ENCODE measurements around the gene PDCD11.

DNA sequence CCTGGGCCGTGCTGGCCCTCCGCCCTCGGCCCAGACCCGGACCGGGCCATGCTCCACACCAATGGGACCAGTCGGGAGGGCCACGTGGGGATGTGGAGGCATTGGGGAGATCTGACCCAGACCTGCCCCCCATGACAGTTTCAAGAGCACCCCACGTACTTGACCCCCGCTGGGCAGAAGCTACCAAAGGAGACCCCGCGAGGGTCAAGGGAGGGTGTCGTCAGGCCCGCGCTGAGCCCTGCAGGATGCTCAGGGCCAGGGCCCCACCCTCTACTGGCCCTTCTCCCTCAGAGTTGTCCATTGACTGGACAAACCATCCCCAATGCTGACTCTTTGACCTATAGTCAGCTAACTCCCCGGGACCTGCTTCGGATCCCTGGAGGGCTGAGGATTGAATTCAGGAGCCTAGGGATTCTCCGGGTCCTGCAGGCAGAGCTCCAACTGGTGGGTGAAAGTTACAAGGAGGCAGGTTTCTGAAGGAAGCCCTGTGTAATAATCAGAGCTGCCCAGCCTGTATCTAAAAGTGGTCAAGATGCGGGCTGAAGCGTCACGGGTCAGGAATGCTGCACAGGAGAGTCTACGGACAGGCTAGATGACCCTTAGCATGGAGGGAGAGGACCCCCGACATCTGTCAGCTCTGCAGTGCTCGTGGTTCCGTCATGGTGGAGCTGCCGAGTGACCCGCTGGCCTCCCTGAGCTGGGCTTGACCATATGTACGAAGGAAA, 56.2 kb downstream of the PDCD11 start:
- no peak for TF ChIP-seq CBFB (CRISPR knock-in tag; IDR thresholded peaks at IDR 0.05; ENCODE audit: low read depth)
- TF ChIP-seq, protein P1, sequence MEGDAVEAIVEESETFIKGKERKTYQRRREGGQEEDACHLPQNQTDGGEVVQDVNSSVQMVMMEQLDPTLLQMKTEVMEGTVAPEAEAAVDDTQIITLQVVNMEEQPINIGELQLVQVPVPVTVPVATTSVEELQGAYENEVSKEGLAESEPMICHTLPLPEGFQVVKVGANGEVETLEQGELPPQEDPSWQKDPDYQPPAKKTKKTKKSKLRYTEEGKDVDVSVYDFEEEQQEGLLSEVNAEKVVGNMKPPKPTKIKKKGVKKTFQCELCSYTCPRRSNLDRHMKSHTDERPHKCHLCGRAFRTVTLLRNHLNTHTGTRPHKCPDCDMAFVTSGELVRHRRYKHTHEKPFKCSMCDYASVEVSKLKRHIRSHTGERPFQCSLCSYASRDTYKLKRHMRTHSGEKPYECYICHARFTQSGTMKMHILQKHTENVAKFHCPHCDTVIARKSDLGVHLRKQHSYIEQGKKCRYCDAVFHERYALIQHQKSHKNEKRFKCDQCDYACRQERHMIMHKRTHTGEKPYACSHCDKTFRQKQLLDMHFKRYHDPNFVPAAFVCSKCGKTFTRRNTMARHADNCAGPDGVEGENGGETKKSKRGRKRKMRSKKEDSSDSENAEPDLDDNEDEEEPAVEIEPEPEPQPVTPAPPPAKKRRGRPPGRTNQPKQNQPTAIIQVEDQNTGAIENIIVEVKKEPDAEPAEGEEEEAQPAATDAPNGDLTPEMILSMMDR (IDR thresholded peaks at IDR 0.05): no peak
- TF ChIP-seq ETV6 (CRISPR knock-in tag; IDR thresholded peaks at IDR 0.05): no peak
- TF ChIP-seq, protein P2, sequence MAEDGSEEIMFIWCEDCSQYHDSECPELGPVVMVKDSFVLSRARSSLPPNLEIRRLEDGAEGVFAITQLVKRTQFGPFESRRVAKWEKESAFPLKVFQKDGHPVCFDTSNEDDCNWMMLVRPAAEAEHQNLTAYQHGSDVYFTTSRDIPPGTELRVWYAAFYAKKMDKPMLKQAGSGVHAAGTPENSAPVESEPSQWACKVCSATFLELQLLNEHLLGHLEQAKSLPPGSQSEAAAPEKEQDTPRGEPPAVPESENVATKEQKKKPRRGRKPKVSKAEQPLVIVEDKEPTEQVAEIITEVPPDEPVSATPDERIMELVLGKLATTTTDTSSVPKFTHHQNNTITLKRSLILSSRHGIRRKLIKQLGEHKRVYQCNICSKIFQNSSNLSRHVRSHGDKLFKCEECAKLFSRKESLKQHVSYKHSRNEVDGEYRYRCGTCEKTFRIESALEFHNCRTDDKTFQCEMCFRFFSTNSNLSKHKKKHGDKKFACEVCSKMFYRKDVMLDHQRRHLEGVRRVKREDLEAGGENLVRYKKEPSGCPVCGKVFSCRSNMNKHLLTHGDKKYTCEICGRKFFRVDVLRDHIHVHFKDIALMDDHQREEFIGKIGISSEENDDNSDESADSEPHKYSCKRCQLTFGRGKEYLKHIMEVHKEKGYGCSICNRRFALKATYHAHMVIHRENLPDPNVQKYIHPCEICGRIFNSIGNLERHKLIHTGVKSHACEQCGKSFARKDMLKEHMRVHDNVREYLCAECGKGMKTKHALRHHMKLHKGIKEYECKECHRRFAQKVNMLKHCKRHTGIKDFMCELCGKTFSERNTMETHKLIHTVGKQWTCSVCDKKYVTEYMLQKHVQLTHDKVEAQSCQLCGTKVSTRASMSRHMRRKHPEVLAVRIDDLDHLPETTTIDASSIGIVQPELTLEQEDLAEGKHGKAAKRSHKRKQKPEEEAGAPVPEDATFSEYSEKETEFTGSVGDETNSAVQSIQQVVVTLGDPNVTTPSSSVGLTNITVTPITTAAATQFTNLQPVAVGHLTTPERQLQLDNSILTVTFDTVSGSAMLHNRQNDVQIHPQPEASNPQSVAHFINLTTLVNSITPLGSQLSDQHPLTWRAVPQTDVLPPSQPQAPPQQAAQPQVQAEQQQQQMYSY (CRISPR knock-in tag; IDR thresholded peaks at IDR 0.05): no peak
- no peak for TF ChIP-seq SMAD3 (CRISPR knock-in tag; IDR thresholded peaks at IDR 0.05; ENCODE audit: borderline replicate concordance)
- TF ChIP-seq, protein P3, sequence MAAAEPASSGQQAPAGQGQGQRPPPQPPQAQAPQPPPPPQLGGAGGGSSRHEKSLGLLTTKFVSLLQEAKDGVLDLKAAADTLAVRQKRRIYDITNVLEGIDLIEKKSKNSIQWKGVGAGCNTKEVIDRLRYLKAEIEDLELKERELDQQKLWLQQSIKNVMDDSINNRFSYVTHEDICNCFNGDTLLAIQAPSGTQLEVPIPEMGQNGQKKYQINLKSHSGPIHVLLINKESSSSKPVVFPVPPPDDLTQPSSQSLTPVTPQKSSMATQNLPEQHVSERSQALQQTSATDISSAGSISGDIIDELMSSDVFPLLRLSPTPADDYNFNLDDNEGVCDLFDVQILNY (CRISPR knock-in tag; IDR thresholded peaks at IDR 0.05): no peak
- TF ChIP-seq NFYB (CRISPR knock-in tag; conservative IDR thresholded peaks at IDR 0.05; ENCODE audit: low read depth): no peak
- TF ChIP-seq CREM (CRISPR knock-in tag; IDR thresholded peaks at IDR 0.05): no peak
- TF ChIP-seq, protein P4, sequence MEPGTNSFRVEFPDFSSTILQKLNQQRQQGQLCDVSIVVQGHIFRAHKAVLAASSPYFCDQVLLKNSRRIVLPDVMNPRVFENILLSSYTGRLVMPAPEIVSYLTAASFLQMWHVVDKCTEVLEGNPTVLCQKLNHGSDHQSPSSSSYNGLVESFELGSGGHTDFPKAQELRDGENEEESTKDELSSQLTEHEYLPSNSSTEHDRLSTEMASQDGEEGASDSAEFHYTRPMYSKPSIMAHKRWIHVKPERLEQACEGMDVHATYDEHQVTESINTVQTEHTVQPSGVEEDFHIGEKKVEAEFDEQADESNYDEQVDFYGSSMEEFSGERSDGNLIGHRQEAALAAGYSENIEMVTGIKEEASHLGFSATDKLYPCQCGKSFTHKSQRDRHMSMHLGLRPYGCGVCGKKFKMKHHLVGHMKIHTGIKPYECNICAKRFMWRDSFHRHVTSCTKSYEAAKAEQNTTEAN (CRISPR knock-in tag; IDR thresholded peaks at IDR 0.05): no peak
- TF ChIP-seq, protein P5, sequence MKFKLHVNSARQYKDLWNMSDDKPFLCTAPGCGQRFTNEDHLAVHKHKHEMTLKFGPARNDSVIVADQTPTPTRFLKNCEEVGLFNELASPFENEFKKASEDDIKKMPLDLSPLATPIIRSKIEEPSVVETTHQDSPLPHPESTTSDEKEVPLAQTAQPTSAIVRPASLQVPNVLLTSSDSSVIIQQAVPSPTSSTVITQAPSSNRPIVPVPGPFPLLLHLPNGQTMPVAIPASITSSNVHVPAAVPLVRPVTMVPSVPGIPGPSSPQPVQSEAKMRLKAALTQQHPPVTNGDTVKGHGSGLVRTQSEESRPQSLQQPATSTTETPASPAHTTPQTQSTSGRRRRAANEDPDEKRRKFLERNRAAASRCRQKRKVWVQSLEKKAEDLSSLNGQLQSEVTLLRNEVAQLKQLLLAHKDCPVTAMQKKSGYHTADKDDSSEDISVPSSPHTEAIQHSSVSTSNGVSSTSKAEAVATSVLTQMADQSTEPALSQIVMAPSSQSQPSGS (CRISPR knock-in tag; IDR thresholded peaks at IDR 0.05; ENCODE audit: borderline replicate concordance, low read depth): no peak
- no peak for TF ChIP-seq IRF2 (CRISPR knock-in tag; IDR thresholded peaks at IDR 0.05; ENCODE audit: borderline replicate concordance, low read depth)
- TF ChIP-seq, protein P6, sequence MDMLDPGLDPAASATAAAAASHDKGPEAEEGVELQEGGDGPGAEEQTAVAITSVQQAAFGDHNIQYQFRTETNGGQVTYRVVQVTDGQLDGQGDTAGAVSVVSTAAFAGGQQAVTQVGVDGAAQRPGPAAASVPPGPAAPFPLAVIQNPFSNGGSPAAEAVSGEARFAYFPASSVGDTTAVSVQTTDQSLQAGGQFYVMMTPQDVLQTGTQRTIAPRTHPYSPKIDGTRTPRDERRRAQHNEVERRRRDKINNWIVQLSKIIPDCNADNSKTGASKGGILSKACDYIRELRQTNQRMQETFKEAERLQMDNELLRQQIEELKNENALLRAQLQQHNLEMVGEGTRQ (CRISPR knock-in tag; IDR thresholded peaks at IDR 0.05): no peak
- TF ChIP-seq TCF7 (CRISPR knock-in tag; IDR thresholded peaks at IDR 0.05; ENCODE audit: low read depth): no peak
- no peak for TF ChIP-seq JAZF1 (CRISPR knock-in tag; IDR thresholded peaks at IDR 0.05)
